ENCODE results near the gene CELSR1. TPM values are rescaled to one million over a fixed set of nuclear protein-coding genes. Genes with fewer than 3 reads are reported as not detected.

The CELSR1 gene
- total and polyA plus RNA-seq, 7 donors, result 0.09 to 0.39 (median 0.18) TPM

- Histone ChIP-seq H3K27ac (no peak overlapping the region), H3K9me3 (no peaks in the 10 kb centered on the region), H3K4me1 (peaks cover 9% of the 10 kb centered on the region), H3K27me3 (ENCODE audit: insufficient read depth in 3 of 3, low read length in 2 of 3) (no peaks in the 10 kb centered on the region), H3K36me3 (ENCODE audit: insufficient read depth in 1 of 2, low read depth in 1 of 2) (peaks cover 4 to 97% of the 10 kb centered on the region in 2 donors), H3K4me3 (no peak overlapping the region)
- TF ChIP-seq, protein P1, sequence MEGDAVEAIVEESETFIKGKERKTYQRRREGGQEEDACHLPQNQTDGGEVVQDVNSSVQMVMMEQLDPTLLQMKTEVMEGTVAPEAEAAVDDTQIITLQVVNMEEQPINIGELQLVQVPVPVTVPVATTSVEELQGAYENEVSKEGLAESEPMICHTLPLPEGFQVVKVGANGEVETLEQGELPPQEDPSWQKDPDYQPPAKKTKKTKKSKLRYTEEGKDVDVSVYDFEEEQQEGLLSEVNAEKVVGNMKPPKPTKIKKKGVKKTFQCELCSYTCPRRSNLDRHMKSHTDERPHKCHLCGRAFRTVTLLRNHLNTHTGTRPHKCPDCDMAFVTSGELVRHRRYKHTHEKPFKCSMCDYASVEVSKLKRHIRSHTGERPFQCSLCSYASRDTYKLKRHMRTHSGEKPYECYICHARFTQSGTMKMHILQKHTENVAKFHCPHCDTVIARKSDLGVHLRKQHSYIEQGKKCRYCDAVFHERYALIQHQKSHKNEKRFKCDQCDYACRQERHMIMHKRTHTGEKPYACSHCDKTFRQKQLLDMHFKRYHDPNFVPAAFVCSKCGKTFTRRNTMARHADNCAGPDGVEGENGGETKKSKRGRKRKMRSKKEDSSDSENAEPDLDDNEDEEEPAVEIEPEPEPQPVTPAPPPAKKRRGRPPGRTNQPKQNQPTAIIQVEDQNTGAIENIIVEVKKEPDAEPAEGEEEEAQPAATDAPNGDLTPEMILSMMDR (IDR thresholded peaks at IDR 0.05), result no peak
- ATAC-seq (no peak), DNase-seq (no peak)
- WGBS, 3 donors, result 92 to 93% (median 92%) methylated on average over 10 of the region's 10 CpGs
- intact Hi-C loops (cut with DNase I), result no loop called here
These were observed 185.1 kb downstream of the CELSR1 start for GRCh38 chr22:46352276-46352675.

DNA sequence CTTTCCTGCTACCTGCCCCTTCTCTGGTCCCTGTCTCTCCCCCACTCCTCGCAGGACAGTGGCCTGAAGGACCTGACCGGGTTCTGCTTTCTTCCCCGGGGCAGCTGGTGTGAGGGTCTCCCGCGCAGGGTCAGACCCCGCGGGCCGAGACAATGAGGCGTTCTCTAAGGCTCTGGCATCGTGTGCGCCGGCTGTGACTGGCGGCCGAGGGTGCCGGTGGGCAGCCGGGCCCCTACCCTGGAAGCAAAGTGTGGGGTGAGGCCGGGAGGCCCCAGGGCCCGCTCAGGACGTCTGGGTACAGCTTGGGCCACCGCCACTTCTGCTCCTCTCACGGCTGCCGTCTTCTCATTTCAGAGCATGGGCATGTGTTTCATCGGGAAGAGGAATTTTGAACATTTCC, 185.7 kb downstream of the CELSR1 start:
- intact Hi-C loops (cut with DNase I), result no loop called here
- Histone ChIP-seq H3K9me3 (no peaks in the 10 kb centered on the region), H3K4me1 (peaks cover 9% of the 10 kb centered on the region), H3K27ac (no peak overlapping the region), H3K36me3 (ENCODE audit: insufficient read depth in 1 of 2, low read depth in 1 of 2) (peaks cover 4 to 97% of the 10 kb centered on the region in 2 donors), H3K4me3 (no peak overlapping the region), H3K27me3 (ENCODE audit: insufficient read depth in 3 of 3, low read length in 2 of 3) (no peaks in the 10 kb centered on the region)
- DNase-seq (no peak), ATAC-seq (no peak)
- 90 to 94% (median 90%) methylated on average over 23 of the region's 23 CpGs for WGBS, 3 donors
- TF ChIP-seq, protein P1 (IDR thresholded peaks at IDR 0.05), result no peak

DNA sequence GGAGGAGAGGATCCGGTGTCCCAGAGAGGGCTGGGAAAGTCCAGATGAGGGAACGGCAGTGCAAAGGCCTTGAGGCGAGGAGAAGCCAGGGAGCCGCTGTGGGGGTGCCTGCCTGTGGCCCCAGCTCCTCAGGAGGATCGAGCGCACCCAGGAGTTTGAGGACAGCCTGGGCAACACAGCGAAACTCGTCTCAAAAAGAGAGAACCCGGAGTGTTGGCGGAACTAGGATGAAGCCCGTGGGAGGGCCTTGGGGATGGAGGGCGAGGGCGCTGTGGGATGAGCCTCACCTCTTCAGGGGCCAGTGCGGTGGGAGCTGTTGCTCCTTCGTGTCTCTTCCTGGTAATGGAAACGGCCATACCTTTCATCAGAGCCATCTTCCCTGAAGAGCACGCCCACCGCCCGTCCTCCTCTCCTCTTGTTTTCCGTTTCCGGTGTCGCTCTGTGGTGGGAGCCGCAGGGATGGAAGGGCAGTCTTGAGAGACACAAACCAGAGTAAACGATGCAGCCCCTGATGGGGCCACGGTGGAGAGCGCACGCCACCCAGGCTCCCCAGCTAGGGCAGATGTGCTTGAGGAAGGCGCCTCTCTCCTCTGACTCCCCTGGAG, 186.2 kb downstream of the CELSR1 start:
- intact Hi-C loops (cut with DNase I), result no loop called here
- ATAC-seq (no peak), DNase-seq (no peak)
- 89 to 92% (median 91%) methylated on average over 28 of the region's 28 CpGs for WGBS, 3 donors
- Histone ChIP-seq H3K27me3 (ENCODE audit: insufficient read depth in 3 of 3, low read length in 2 of 3) (no peaks in the 10 kb centered on the region), H3K4me1 (peaks cover 9% of the 10 kb centered on the region), H3K36me3 (ENCODE audit: insufficient read depth in 1 of 2, low read depth in 1 of 2) (peaks cover 5 to 97% of the 10 kb centered on the region in 2 donors), H3K9me3 (no peaks in the 10 kb centered on the region), H3K4me3 (no peak overlapping the region), H3K27ac (no peak overlapping the region)
- TF ChIP-seq, protein P1 (IDR thresholded peaks at IDR 0.05), result no peak

- Histone ChIP-seq H3K4me1 (peaks cover 9% of the 10 kb centered on the region), H3K4me3 (no peak overlapping the region), H3K27ac (no peak overlapping the region), H3K27me3 (ENCODE audit: insufficient read depth in 3 of 3, low read length in 2 of 3) (no peaks in the 10 kb centered on the region), H3K9me3 (no peaks in the 10 kb centered on the region), H3K36me3 (ENCODE audit: insufficient read depth in 1 of 2, low read depth in 1 of 2) (peaks cover 7 to 97% of the 10 kb centered on the region in 2 donors)
- TF ChIP-seq, protein P1 (IDR thresholded peaks at IDR 0.05), result no peak
- no peak for DNase-seq
- intact Hi-C loops (cut with DNase I), result no loop called here
- ATAC-seq, result no peak
- 93 to 96% (median 94%) methylated on average over 20 of the region's 20 CpGs for WGBS, 3 donors
These were observed 186.8 kb downstream of the CELSR1 start for GRCh38 chr22:46350646-46351045.

- Histone ChIP-seq H3K4me3 (no peak overlapping the region), H3K27ac (no peak overlapping the region), H3K27me3 (ENCODE audit: insufficient read depth in 3 of 3, low read length in 2 of 3) (no peaks in the 10 kb centered on the region), H3K4me1 (peaks cover 9% of the 10 kb centered on the region), H3K36me3 (ENCODE audit: insufficient read depth in 1 of 2, low read depth in 1 of 2) (peaks cover 7 to 96% of the 10 kb centered on the region in 2 donors), H3K9me3 (no peaks in the 10 kb centered on the region)
- DNase-seq (no peak), ATAC-seq (no peak)
- WGBS, 3 donors, result 76 to 85% (median 84%) methylated on average over 7 of the region's 7 CpGs
- intact Hi-C loops (cut with DNase I), result no loop called here
- TF ChIP-seq, protein P1 (IDR thresholded peaks at IDR 0.05), result no peak
These were observed 187.3 kb downstream of the CELSR1 start for GRCh38 chr22:46350121-46350520.
